H9 (cell line): ENCODE measurements around the gene ATAD5. TPM values are rescaled to one million over a fixed set of nuclear protein-coding genes. Genes with fewer than 3 reads are reported as not detected.

ENCODE experiments used
- DNase-seq: peaks from one replicate; pipeline ENCODE4 v3.0.0-alpha.2; 2017
- H2AFZ ChIP-seq: one replicate; pipeline ENCODE4 v1.6.1; 2013; ENCODE audit warnings: mild to moderate bottlenecking, low read length, control low read depth, moderate library complexity
- H2AK5ac ChIP-seq: 2 replicates; pipeline ENCODE4 v1.6.1; 2013; ENCODE audit warnings: low read length, control low read depth, mixed read lengths; ENCODE audit not compliant: insufficient read length
- H2BK120ac ChIP-seq: one replicate; pipeline ENCODE4 v1.6.1; 2013; ENCODE audit warnings: low read depth, mild to moderate bottlenecking, low read length, control low read depth, inconsistent platforms; ENCODE audit not compliant: poor library complexity, severe bottlenecking
- H2BK12ac ChIP-seq: 2 replicates; pipeline ENCODE4 v1.6.1; 2013; ENCODE audit warnings: low read length, control low read depth, mixed read lengths, low read depth; ENCODE audit not compliant: insufficient read length
- H2BK15ac ChIP-seq: 2 replicates; pipeline ENCODE4 v1.6.1; 2013; ENCODE audit warnings: low read depth, low read length, control low read depth
- H2BK20ac ChIP-seq: one replicate; pipeline ENCODE4 v1.6.1; 2013; ENCODE audit warnings: low read depth, mild to moderate bottlenecking, low read length, control low read depth, inconsistent platforms; ENCODE audit not compliant: poor library complexity, severe bottlenecking
- H2BK5ac ChIP-seq: 2 replicates; pipeline ENCODE4 v1.6.1; 2013; ENCODE audit warnings: low read length, control low read depth, mixed read lengths; ENCODE audit not compliant: insufficient read length
- H3K14ac ChIP-seq: 2 replicates; pipeline ENCODE4 v1.6.1; 2013; ENCODE audit warnings: low read length, control low read depth; ENCODE audit not compliant: insufficient read depth
- H3K18ac ChIP-seq: 2 replicates; pipeline ENCODE4 v1.6.1; 2013; ENCODE audit warnings: low read depth, mild to moderate bottlenecking, mixed read lengths, low read length, control low read depth; ENCODE audit not compliant: insufficient read length
- H3K23ac ChIP-seq: 2 replicates; pipeline ENCODE4 v1.6.1; 2013; ENCODE audit warnings: low read length, control low read depth, mixed read lengths, low read depth; ENCODE audit not compliant: insufficient read length
- H3K23me2 ChIP-seq: 2 replicates; pipeline ENCODE4 v1.6.1; 2013; ENCODE audit warnings: low read depth, mild to moderate bottlenecking, mixed read lengths, low read length, control low read depth; ENCODE audit not compliant: insufficient read length, poor library complexity, severe bottlenecking
- H3K27ac ChIP-seq: 2 replicates; pipeline ENCODE4 v1.5.1; 2013; ENCODE audit warnings: low read length, control low read depth, mixed read lengths, low read depth; ENCODE audit not compliant: insufficient read length
- H3K27me3 ChIP-seq: 2 replicates; pipeline ENCODE4 v1.6.1; 2013; ENCODE audit warnings: low read length, control low read depth, inconsistent platforms; ENCODE audit not compliant: insufficient read depth
- H3K4ac ChIP-seq: 2 replicates; pipeline ENCODE4 v1.6.1; 2013; ENCODE audit warnings: low read depth, mild to moderate bottlenecking, control low read depth, inconsistent platforms, low read length, moderate library complexity
- H3K4me1 ChIP-seq: 2 replicates; pipeline ENCODE4 v1.6.1; 2013; ENCODE audit warnings: low read length, control low read depth, inconsistent platforms; ENCODE audit not compliant: insufficient read depth
- H3K4me2 ChIP-seq: 2 replicates; pipeline ENCODE4 v1.6.1; 2013; ENCODE audit warnings: low read length, control low read depth, mixed read lengths; ENCODE audit not compliant: insufficient read length, insufficient read depth
- H3K56ac ChIP-seq: 2 replicates; pipeline ENCODE4 v1.6.1; 2013; ENCODE audit warnings: low read depth, mild to moderate bottlenecking, mixed read lengths, low read length, control low read depth; ENCODE audit not compliant: insufficient read length
- H3K79me1 ChIP-seq: 2 replicates; pipeline ENCODE4 v1.6.1; 2013; ENCODE audit warnings: low read depth, mild to moderate bottlenecking, moderate library complexity, low read length, control low read depth, inconsistent platforms; ENCODE audit not compliant: insufficient read depth, poor library complexity, severe bottlenecking
- H3K79me2 ChIP-seq: 2 replicates; pipeline ENCODE4 v1.6.1; 2013; ENCODE audit warnings: low read length, control low read depth, inconsistent platforms; ENCODE audit not compliant: insufficient read depth
- H3K9ac ChIP-seq: 2 replicates; pipeline ENCODE4 v1.6.1; 2013; ENCODE audit warnings: low read length, control low read depth, mixed read lengths; ENCODE audit not compliant: insufficient read length; ENCODE audit errors: extremely low read depth
- H3K9me3 ChIP-seq: one replicate; pipeline ENCODE4 v1.6.1; 2013; ENCODE audit warnings: low read depth, low read length, inconsistent platforms; ENCODE audit not compliant: control insufficient read depth
- H3T11ph ChIP-seq: one replicate; pipeline ENCODE4 v1.6.1; 2013; ENCODE audit warnings: mild to moderate bottlenecking, low read length, control low read depth, inconsistent platforms
- H4K20me1 ChIP-seq: one replicate; pipeline ENCODE4 v1.6.1; 2013; ENCODE audit not compliant: control insufficient read depth, insufficient read length, insufficient read depth
- H4K5ac ChIP-seq: 2 replicates; pipeline ENCODE4 v1.6.1; 2013; ENCODE audit warnings: low read depth, mild to moderate bottlenecking, mixed read lengths, low read length, control low read depth; ENCODE audit not compliant: insufficient read length
- H4K8ac ChIP-seq: replicated peaks from 2 replicates; pipeline ENCODE4 v1.6.1; 2013; ENCODE audit warnings: low read length, control low read depth, mixed read lengths, low read depth; ENCODE audit not compliant: insufficient read length
- H4K91ac ChIP-seq: 2 replicates; pipeline ENCODE4 v1.6.1; 2013; ENCODE audit warnings: low read depth, mild to moderate bottlenecking, moderate library complexity, mixed read lengths, low read length, control low read depth; ENCODE audit not compliant: insufficient read length
- H3K27ac Mint-ChIP-seq, 3 experiments: 2 replicates in 2 of 3; 3 replicates in 1 of 3; pipeline ENCODE4 v1.8.0; 2020 to 2021; ENCODE audit warnings: mixed read lengths in 3 of 3, mild to moderate bottlenecking in 1 of 3, moderate library complexity in 1 of 3
- H3K27me3 Mint-ChIP-seq: 2 replicates; pipeline ENCODE4 v1.8.0; 2021; ENCODE audit warnings: low read depth, mild to moderate bottlenecking, moderate library complexity, mixed read lengths
- H3K36me3 Mint-ChIP-seq, 3 experiments: 2 replicates in 2 of 3; 3 replicates in 1 of 3; pipeline ENCODE4 v1.8.0; 2020 to 2021; ENCODE audit warnings: low read depth in 3 of 3, mixed read lengths in 3 of 3; ENCODE audit not compliant: insufficient read depth in 1 of 3
- H3K4me1 Mint-ChIP-seq, 2 experiments: 2 replicates each; pipeline ENCODE4 v1.8.0; 2020; ENCODE audit warnings: mixed read lengths in 2 of 2
- H3K4me3 Mint-ChIP-seq, 2 experiments: 2 replicates in 1 of 2; 3 replicates in 1 of 2; pipeline ENCODE4 v1.8.0; 2020 to 2021; ENCODE audit warnings: mild to moderate bottlenecking in 2 of 2, mixed read lengths in 2 of 2, moderate library complexity in 1 of 2
- H3K9me3 Mint-ChIP-seq, 2 experiments: 2 replicates in 1 of 2; 3 replicates in 1 of 2; pipeline ENCODE4 v1.8.0; 2020; ENCODE audit warnings: mild to moderate bottlenecking in 2 of 2, mixed read lengths in 2 of 2, moderate library complexity in 1 of 2
- WGBS: extraction: QIAGEN DNeasy Blood & Tissue Kit; methylation state at CpG from one replicate; pipeline ENCODE4 v1.1.7; 2013; ENCODE audit warnings: missing lambda C conversion rate, low lambda C conversion rate, mixed read lengths; ENCODE audit not compliant: insufficient read length; ENCODE audit errors: extremely low coverage; 5-methylcytosine and 5-hydroxymethylcytosine counted together
- total RNA-seq: library from RNA; stranded (reverse); gene quantifications from 2 replicates; pipeline ENCODE4 v1.2.1, GENCODE V29; 2021
- TF ChIP-seq, protein P1 (sequence below): fragments of 200-600 bp; sonication (generic); conservative IDR thresholded peaks from 3 replicates; pipeline ENCODE4 v1.8.0; 2021; ENCODE audit warnings: antibody characterized with exemption, mild to moderate bottlenecking

Gene ATAD5
- total RNA-seq, 1 experiment from 2014 or later, result 27.0 TPM

DNA sequence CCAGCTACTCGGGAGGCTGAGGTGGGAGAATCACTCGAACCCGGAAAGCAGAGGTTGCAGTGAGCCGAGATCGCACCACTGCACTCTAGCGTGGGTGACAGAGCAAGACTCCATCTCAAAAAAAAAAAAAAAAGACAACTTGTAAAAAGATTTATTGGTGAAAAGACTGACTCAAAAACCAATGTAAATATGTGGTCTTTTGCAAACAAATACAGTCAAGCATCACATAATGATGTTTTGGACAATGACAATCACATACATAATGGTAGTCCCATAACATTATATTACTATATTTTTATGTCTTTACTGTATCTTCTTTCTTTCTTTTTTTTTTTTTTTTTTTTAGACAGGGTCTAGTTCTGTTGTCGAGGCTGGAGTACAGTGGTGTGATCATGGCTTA is 15.6 kb upstream of the ATAD5 start:
- Histone ChIP-seq H2BK15ac (no peak overlapping the region), H3K79me2 (peaks cover 2% of the 10 kb centered on the region; the same call in 1 of the 2 replicates), H2BK120ac (no peak overlapping the region), H3K23me2 (no peaks in the 10 kb centered on the region), H3K4me2 (no peak overlapping the region), H3K9ac (no peak overlapping the region), H2BK20ac (no peak overlapping the region), H3K56ac (no peak overlapping the region), H4K91ac (no peak overlapping the region), H3K27me3 (no peaks in the 10 kb centered on the region), H3K4ac (no peak overlapping the region), H3K27ac (no peak overlapping the region), H4K20me1 (no peaks in the 10 kb centered on the region), H2BK5ac (no peak overlapping the region), H3K79me1 (peaks cover 5% of the 10 kb centered on the region), H2AFZ (no peak overlapping the region), H3K4me1 (no peaks in the 10 kb centered on the region), H3K9me3 (no peaks in the 10 kb centered on the region), H2BK12ac (no peak overlapping the region), H3K18ac (no peak overlapping the region), H3K23ac (no peak overlapping the region), H3K14ac (no peak overlapping the region), H3T11ph (no peak overlapping the region), H4K8ac (no peak overlapping the region), H4K5ac (no peak overlapping the region), H2AK5ac (no peak overlapping the region)
- Mint-ChIP-seq H3K9me3 (no peaks in the 10 kb centered on the region), H3K27me3 (no peaks in the 10 kb centered on the region), H3K27ac (no peak overlapping the region), H3K36me3 (peaks cover 0 to 10% (median 7%) of the 10 kb centered on the region in 3 experiments; a peak in 5 of 7 replicates), H3K4me3 (no peak overlapping the region), H3K4me1 (peaks cover 5 to 6% of the 10 kb centered on the region in 2 experiments; a peak in 2 of 4 replicates)
- no CpG with 5 or more reads among the region's 7 CpGs for WGBS
- no peak for DNase-seq
- TF ChIP-seq, protein P1, sequence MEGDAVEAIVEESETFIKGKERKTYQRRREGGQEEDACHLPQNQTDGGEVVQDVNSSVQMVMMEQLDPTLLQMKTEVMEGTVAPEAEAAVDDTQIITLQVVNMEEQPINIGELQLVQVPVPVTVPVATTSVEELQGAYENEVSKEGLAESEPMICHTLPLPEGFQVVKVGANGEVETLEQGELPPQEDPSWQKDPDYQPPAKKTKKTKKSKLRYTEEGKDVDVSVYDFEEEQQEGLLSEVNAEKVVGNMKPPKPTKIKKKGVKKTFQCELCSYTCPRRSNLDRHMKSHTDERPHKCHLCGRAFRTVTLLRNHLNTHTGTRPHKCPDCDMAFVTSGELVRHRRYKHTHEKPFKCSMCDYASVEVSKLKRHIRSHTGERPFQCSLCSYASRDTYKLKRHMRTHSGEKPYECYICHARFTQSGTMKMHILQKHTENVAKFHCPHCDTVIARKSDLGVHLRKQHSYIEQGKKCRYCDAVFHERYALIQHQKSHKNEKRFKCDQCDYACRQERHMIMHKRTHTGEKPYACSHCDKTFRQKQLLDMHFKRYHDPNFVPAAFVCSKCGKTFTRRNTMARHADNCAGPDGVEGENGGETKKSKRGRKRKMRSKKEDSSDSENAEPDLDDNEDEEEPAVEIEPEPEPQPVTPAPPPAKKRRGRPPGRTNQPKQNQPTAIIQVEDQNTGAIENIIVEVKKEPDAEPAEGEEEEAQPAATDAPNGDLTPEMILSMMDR, result no peak
